Ovary (tissue), 9 donors: Measurements from ENCODE around the gene SNTB2. TPM values are rescaled to one million over a fixed set of nuclear protein-coding genes. Genes with fewer than 3 reads are reported as not detected.
A peak's percentile ranks its signal among the peaks of the same experiment; 100 is the strongest.

Source experiments
- DNase-seq, 5 donors: peaks; one replicate each; pipeline ENCODE4 v3.0.0-alpha.2; 2019 to 2020
- H3K27ac ChIP-seq, 2 donors: fragments of 200-600 bp; one replicate each; pipeline versions ENCODE4 v1.5.1 to v1.8.0; 2019 to 2022
- H3K27me3 ChIP-seq: fragments of 200-600 bp; one replicate; pipeline ENCODE4 v1.8.0; 2022
- H3K36me3 ChIP-seq: fragments of 200-600 bp; sonication (generic); one replicate; pipeline ENCODE4 v1.5.1; 2019
- H3K4me1 ChIP-seq: one replicate; pipeline ENCODE4 v1.8.1; 2013; ENCODE audit warnings: mild to moderate bottlenecking, moderate library complexity; ENCODE audit not compliant: insufficient read depth
- H3K4me3 ChIP-seq: fragments of 200-600 bp; sonication (generic); one replicate; pipeline ENCODE4 v1.5.1; 2017
- H3K9me3 ChIP-seq, 2 donors: fragments of 200-600 bp in 1 of 2; sonication (generic) in 1 of 2; one replicate each; pipeline versions ENCODE4 v1.5.1 to v1.8.1; 2013 to 2019; ENCODE audit warnings: mild to moderate bottlenecking in 1 of 2, moderate library complexity in 1 of 2
- CTCF ChIP-seq, 3 donors: fragments of 450-650 bp in 2 of 3; fragments of 200-600 bp in 1 of 3; IDR thresholded peaks; one replicate each; pipeline versions ENCODE4 v1.5.1 to v1.8.0; 2016 to 2022; ENCODE audit warnings: antibody characterized with exemption in 3 of 3, mild to moderate bottlenecking in 1 of 3
- EP300 ChIP-seq: sonication (generic); formaldehyde crosslinking; IDR thresholded peaks from one replicate; pipeline ENCODE4 v1.6.1; 2017; ENCODE audit warnings: antibody characterized with exemption
- POLR2A ChIP-seq: fragments of 450-650 bp; IDR thresholded peaks from one replicate; pipeline ENCODE4 v1.6.1; 2017; ENCODE audit warnings: antibody characterized with exemption, mild to moderate bottlenecking, moderate library complexity
- WGBS, 3 donors: extraction: QIAGEN DNeasy Blood & Tissue Kit in 1 of 3; methylation state at CpG; one replicate each; pipeline versions ENCODE4 v1.1.5 to v1.1.7; 2013 to 2017; 5-methylcytosine and 5-hydroxymethylcytosine counted together
- intact Hi-C, 4 donors: fragments of 100-400 bp; cut with DNase I; formaldehyde crosslinking; loops; one replicate each; pipeline versions ENCODE4 v1.11.0 to v1.15.1; 2022 to 2023
- polyA plus RNA-seq, 2 donors: library from polyadenylated mRNA; stranded (reverse); fragments of 200-250 nt in 1 of 2; fragments of 350-450 nt in 1 of 2; fragmentation: Illumina TruSeq in 1 of 2; extraction: RNeasy Lipid Tissue Mini Kit (QIAGEN cat#74804) in 1 of 2; gene quantifications; one replicate each; pipeline ENCODE4 v1.2.3, GENCODE V29; 2013 to 2014
- total RNA-seq, 7 donors: library from RNA; depleted of rRNA in 2 of 7; stranded (reverse); fragments of >200 nt in 2 of 7; fragmentation: NEBNext Ultra II Directional in 3 of 7; extraction: Animal tissue kit (Norgen Biotek cat#: 25700) in 3 of 7; gene quantifications; one replicate each; pipeline versions ENCODE4 v1.1.0 to v1.2.4, GENCODE V29; 2016 to 2023
- donor health status: DM: no; HTN: no; CAD: no; lungs with moderate emphysema.
- donor health status: DM: no; HTN: no; CAD: no.
- donor health status: Bipolar disorder and iron deficiency.
- donor health status: DM: yes; HTN: yes; CAD: no.
- donor health status: DM: no; HTN: no; CAD: no.
- donor health status: DM: yes; HTN: yes; CAD: no.

SNTB2 gene
- total and polyA plus RNA-seq, 9 donors: 9.4 to 51.8 (median 36.9) TPM

- Histone ChIP-seq H3K36me3 (no peaks in the 10 kb centered on the region), H3K27me3 (no peaks in the 10 kb centered on the region), H3K4me3 (no peak overlapping the region), H3K9me3 (no peaks in the 10 kb centered on the region), H3K27ac (no peak overlapping the region), H3K4me1 (peaks cover 14% of the 10 kb centered on the region)
- TF ChIP-seq EP300 (no peak), CTCF (IDR thresholded peaks at IDR 0.05) (no peak), POLR2A (no peak)
- intact Hi-C loops: no loop called here
- peak in 1 of 5 donors; percentile 19 for DNase-seq
- 53 to 63% (median 55%) methylated on average over 4 of the region's 4 CpGs for WGBS, 3 donors
Measured at GRCh38 chr16:69176033-69176800, 10.7 kb upstream of the SNTB2 start.

GRCh38 chr16:69179328-69180010, 7.5 kb upstream of the SNTB2 start:
- Histone ChIP-seq H3K4me1 (peaks cover 9% of the 10 kb centered on the region), H3K4me3 (no peak overlapping the region), H3K36me3 (no peaks in the 10 kb centered on the region), H3K9me3 (no peaks in the 10 kb centered on the region), H3K27ac (peak overlapping the region in 1 of 2 donors; percentile 49), H3K27me3 (no peaks in the 10 kb centered on the region)
- no peak for TF ChIP-seq CTCF (IDR thresholded peaks at IDR 0.05)
- no peak for TF ChIP-seq POLR2A
- TF ChIP-seq EP300: no peak
- WGBS, 3 donors: 4 to 9% (median 5%) methylated on average over 6 of the region's 6 CpGs
- peak; percentile 81 to 90 (median 88) for DNase-seq
- intact Hi-C loops: no loop called here

GRCh38 chr16:69180011-69180338, 7.0 kb upstream of the SNTB2 start:
- TF ChIP-seq CTCF (IDR thresholded peaks at IDR 0.05) (no peak), EP300 (no peak)
- Histone ChIP-seq H3K27me3 (no peaks in the 10 kb centered on the region), H3K9me3 (no peaks in the 10 kb centered on the region), H3K4me1 (peaks cover 7% of the 10 kb centered on the region), H3K36me3 (no peaks in the 10 kb centered on the region), H3K4me3 (no peak overlapping the region), H3K27ac (peak overlapping the region in 1 of 2 donors; percentile 49)
- intact Hi-C loops: no loop called here
- no peak for DNase-seq

GRCh38 chr16:69182730-69183416, 4.1 kb upstream of the SNTB2 start:
- 14 to 17% (median 15%) methylated on average over 10 of the region's 10 CpGs for WGBS, 3 donors
- TF ChIP-seq CTCF (IDR thresholded peaks at IDR 0.05): no peak
- Histone ChIP-seq H3K27me3 (no peaks in the 10 kb centered on the region), H3K36me3 (no peaks in the 10 kb centered on the region), H3K4me3 (no peak overlapping the region), H3K4me1 (peaks cover 5% of the 10 kb centered on the region), H3K27ac (no peak overlapping the region), H3K9me3 (no peaks in the 10 kb centered on the region)
- DNase-seq: peak in 1 of 5 donors; percentile 43
- intact Hi-C loops: no loop called here
